ENCODE results near the gene GNG3.

GRCh38 chr11:62727165-62727871 lies 19.8 kb downstream of the GNG3 start, which contains the start of gene HNRNPUL2:
- TF ChIP-seq CTCF (IDR thresholded peaks at IDR 0.05 in 2 of 3, conservative IDR thresholded peaks at IDR 0.05 in 1 of 3; ENCODE audit: borderline replicate concordance in 1 of 3, insufficient read depth in 1 of 3, low read depth in 2 of 3, low read length in 2 of 3) (no peak), REST (IDR thresholded peaks at IDR 0.05; ENCODE audit: low read depth) (no peak), ZFX (IDR thresholded peaks at IDR 0.05) (peak; percentile 82), EZH2phosphoT487 (IDR thresholded peaks at IDR 0.05; ENCODE audit: borderline replicate concordance) (no peak), EZH2 (IDR thresholded peaks at IDR 0.05) (no peak), POLR2A (IDR thresholded peaks at IDR 0.05; ENCODE audit: borderline replicate concordance, extremely low read depth, insufficient read depth, insufficient read length) (peak; percentile 79)

Data from HCT116 (cell line).